ENCODE results near the gene MRPS10.

Gene MRPS10

DNA sequence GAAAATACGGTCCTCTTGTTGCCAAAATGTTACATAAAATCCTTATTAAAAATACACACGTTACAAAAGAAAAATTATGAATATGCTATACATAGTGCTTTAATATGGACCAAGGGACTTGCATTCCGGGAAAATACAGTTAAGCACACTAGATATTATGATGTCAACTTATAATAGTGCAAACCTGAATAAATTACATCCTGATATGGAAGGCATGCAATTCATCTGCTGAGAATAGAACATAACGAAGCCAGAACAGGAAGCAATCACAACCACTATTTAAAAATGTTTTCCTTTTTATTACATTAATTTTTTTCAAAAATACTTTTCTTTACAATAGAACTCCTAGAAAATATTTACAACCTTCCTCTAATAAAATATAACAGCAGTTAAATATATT, 7.8 kb upstream of the MRPS10 start:
- peak; percentile 41 for ATAC-seq
- TF ChIP-seq ZFP30 (CRISPR knock-in tag; IDR thresholded peaks at IDR 0.05) = no peak
- peak; percentile 62 for TF ChIP-seq ISL1 (CRISPR knock-in tag; IDR thresholded peaks at IDR 0.05)

DNA sequence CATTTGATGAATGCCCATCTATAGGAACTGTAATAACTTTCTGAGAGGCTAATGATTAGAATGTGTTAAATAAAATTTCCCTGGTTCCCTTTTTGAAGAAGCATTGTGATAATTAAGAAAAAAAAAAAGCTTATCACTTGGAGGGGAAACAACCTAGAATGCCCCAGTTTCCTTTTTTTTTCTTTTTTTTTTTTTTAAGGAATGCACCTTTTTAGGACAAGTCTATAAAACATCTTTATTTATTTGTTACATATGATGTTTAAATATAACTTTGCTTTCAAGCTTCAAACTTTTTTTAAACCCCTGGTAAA, 7.3 kb upstream of the MRPS10 start:
- no peak for ATAC-seq
- TF ChIP-seq ZFP3 (CRISPR knock-in tag; IDR thresholded peaks at IDR 0.05) = no peak
- TF ChIP-seq ESRRG (CRISPR knock-in tag; IDR thresholded peaks at IDR 0.05) = no peak
- no peak for TF ChIP-seq RARB (CRISPR knock-in tag; IDR thresholded peaks at IDR 0.05)
- TF ChIP-seq SNAI2 (CRISPR knock-in tag; IDR thresholded peaks at IDR 0.05) = no peak
- no peak for TF ChIP-seq PPARA (CRISPR knock-in tag; IDR thresholded peaks at IDR 0.05; ENCODE audit: borderline replicate concordance)
- no peak for TF ChIP-seq ISL1 (CRISPR knock-in tag; IDR thresholded peaks at IDR 0.05)
- TF ChIP-seq CSDC2 (CRISPR knock-in tag; IDR thresholded peaks at IDR 0.05) = no peak
- no peak for TF ChIP-seq ARNTL (CRISPR knock-in tag; IDR thresholded peaks at IDR 0.05; ENCODE audit: borderline replicate concordance, low read depth)
- TF ChIP-seq ZNF8 (CRISPR knock-in tag; IDR thresholded peaks at IDR 0.05) = no peak
- no peak for TF ChIP-seq TCF4 (CRISPR knock-in tag; IDR thresholded peaks at IDR 0.05; ENCODE audit: borderline replicate concordance)
- TF ChIP-seq ZC3H10 (CRISPR knock-in tag; IDR thresholded peaks at IDR 0.05) = no peak
- TF ChIP-seq, protein P1, sequence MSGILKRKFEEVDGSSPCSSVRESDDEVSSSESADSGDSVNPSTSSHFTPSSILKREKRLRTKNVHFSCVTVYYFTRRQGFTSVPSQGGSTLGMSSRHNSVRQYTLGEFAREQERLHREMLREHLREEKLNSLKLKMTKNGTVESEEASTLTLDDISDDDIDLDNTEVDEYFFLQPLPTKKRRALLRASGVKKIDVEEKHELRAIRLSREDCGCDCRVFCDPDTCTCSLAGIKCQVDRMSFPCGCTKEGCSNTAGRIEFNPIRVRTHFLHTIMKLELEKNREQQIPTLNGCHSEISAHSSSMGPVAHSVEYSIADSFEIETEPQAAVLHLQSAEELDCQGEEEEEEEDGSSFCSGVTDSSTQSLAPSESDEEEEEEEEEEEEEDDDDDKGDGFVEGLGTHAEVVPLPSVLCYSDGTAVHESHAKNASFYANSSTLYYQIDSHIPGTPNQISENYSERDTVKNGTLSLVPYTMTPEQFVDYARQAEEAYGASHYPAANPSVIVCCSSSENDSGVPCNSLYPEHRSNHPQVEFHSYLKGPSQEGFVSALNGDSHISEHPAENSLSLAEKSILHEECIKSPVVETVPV (CRISPR knock-in tag; IDR thresholded peaks at IDR 0.05) = no peak
- TF ChIP-seq, protein P2, sequence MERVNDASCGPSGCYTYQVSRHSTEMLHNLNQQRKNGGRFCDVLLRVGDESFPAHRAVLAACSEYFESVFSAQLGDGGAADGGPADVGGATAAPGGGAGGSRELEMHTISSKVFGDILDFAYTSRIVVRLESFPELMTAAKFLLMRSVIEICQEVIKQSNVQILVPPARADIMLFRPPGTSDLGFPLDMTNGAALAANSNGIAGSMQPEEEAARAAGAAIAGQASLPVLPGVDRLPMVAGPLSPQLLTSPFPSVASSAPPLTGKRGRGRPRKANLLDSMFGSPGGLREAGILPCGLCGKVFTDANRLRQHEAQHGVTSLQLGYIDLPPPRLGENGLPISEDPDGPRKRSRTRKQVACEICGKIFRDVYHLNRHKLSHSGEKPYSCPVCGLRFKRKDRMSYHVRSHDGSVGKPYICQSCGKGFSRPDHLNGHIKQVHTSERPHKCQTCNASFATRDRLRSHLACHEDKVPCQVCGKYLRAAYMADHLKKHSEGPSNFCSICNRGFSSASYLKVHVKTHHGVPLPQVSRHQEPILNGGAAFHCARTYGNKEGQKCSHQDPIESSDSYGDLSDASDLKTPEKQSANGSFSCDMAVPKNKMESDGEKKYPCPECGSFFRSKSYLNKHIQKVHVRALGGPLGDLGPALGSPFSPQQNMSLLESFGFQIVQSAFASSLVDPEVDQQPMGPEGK (CRISPR knock-in tag; IDR thresholded peaks at IDR 0.05; ENCODE audit: borderline replicate concordance) = no peak

DNA sequence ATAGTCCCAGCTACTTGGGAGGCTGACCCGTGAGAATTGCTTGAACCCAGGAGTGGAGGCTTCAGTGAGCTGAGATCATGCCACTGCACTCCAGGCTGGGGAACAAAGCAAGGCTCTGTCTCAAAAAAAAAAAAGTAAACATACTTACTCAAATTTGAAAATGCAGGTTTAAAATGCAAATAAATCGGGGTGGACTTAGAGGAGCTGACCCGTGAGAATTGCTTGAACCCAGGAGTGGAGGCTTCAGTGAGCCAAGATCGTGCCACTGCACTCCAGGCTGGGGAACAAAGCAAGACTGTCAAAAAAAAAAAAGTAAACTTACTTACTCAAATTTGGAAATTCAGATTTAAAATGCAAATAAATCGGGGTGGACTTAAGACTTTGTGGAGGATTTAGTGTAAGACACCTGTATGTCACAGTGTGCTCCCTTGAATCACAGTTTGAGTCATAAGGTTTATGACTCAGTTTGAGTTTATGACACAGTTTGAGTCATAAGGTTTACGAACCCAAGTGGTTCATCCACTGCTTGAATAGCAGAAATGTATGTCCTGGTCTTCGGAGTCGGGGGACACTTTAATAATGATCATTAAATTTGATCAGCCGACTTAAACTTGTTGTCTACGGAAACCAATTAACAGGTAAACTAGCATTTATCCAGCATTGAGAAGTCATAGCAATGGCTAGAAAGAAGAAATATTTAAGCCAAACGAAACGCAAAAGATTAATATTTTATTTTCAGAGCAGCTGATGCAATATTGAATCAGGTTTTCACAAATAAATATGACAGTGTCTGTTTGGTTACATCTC, 6.8 kb upstream of the MRPS10 start:
- ATAC-seq = peak; percentile 26; the same call in 1 of the 3 replicates
- no peak for TF ChIP-seq RARB (CRISPR knock-in tag; IDR thresholded peaks at IDR 0.05)
- TF ChIP-seq ZC3H10 (CRISPR knock-in tag; IDR thresholded peaks at IDR 0.05) = no peak
- no peak for TF ChIP-seq ZNF565 (CRISPR knock-in tag; conservative IDR thresholded peaks at IDR 0.05; ENCODE audit: low read depth)
- TF ChIP-seq, protein P2 (CRISPR knock-in tag; IDR thresholded peaks at IDR 0.05; ENCODE audit: borderline replicate concordance) = no peak

DNA sequence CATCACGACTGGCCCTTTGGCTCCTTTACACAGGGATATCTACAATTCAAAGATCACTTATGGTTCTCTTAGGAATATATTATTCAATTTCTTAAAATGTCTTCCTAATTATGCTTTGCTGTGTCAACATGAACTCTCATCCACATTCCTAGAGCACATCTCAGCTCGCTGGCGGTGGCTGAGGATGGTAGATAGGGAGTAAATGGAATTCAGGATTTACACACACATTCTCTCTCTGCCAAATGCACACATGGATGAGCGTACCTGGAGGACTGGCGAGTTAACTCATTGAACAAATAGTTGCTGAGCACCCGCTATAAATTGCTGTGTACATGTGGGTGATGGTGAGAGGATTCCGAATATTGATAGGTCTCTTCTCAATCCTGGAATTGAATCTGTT, 4.8 kb upstream of the MRPS10 start:
- ATAC-seq = no peak
- TF ChIP-seq SNAI2 (CRISPR knock-in tag; IDR thresholded peaks at IDR 0.05) (no peak), PPARA (CRISPR knock-in tag; IDR thresholded peaks at IDR 0.05; ENCODE audit: borderline replicate concordance) (no peak), ISL1 (CRISPR knock-in tag; IDR thresholded peaks at IDR 0.05) (no peak), RARB (CRISPR knock-in tag; IDR thresholded peaks at IDR 0.05) (no peak), ZFP3 (CRISPR knock-in tag; IDR thresholded peaks at IDR 0.05) (no peak), OSR1 (CRISPR knock-in tag; IDR thresholded peaks at IDR 0.05) (no peak), BACH2 (CRISPR knock-in tag; IDR thresholded peaks at IDR 0.05; ENCODE audit: borderline replicate concordance) (no peak), ESRRG (CRISPR knock-in tag; IDR thresholded peaks at IDR 0.05) (no peak)
- TF ChIP-seq, protein P3, sequence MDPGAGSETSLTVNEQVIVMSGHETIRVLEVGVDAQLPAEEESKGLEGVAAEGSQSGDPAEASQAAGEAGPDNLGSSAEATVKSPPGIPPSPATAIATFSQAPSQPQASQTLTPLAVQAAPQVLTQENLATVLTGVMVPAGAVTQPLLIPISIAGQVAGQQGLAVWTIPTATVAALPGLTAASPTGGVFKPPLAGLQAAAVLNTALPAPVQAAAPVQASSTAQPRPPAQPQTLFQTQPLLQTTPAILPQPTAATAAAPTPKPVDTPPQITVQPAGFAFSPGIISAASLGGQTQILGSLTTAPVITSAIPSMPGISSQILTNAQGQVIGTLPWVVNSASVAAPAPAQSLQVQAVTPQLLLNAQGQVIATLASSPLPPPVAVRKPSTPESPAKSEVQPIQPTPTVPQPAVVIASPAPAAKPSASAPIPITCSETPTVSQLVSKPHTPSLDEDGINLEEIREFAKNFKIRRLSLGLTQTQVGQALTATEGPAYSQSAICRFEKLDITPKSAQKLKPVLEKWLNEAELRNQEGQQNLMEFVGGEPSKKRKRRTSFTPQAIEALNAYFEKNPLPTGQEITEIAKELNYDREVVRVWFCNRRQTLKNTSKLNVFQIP (CRISPR knock-in tag; IDR thresholded peaks at IDR 0.05; ENCODE audit: borderline replicate concordance, low read depth) = no peak
- TF ChIP-seq, protein P1 (CRISPR knock-in tag; IDR thresholded peaks at IDR 0.05) = no peak
- TF ChIP-seq, protein P4, sequence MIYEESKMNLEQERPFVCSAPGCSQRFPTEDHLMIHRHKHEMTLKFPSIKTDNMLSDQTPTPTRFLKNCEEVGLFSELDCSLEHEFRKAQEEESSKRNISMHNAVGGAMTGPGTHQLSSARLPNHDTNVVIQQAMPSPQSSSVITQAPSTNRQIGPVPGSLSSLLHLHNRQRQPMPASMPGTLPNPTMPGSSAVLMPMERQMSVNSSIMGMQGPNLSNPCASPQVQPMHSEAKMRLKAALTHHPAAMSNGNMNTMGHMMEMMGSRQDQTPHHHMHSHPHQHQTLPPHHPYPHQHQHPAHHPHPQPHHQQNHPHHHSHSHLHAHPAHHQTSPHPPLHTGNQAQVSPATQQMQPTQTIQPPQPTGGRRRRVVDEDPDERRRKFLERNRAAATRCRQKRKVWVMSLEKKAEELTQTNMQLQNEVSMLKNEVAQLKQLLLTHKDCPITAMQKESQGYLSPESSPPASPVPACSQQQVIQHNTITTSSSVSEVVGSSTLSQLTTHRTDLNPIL (CRISPR knock-in tag; IDR thresholded peaks at IDR 0.05; ENCODE audit: low read depth) = no peak
- TF ChIP-seq, protein P2 (CRISPR knock-in tag; IDR thresholded peaks at IDR 0.05; ENCODE audit: borderline replicate concordance) = no peak
- TF ChIP-seq, protein P5, sequence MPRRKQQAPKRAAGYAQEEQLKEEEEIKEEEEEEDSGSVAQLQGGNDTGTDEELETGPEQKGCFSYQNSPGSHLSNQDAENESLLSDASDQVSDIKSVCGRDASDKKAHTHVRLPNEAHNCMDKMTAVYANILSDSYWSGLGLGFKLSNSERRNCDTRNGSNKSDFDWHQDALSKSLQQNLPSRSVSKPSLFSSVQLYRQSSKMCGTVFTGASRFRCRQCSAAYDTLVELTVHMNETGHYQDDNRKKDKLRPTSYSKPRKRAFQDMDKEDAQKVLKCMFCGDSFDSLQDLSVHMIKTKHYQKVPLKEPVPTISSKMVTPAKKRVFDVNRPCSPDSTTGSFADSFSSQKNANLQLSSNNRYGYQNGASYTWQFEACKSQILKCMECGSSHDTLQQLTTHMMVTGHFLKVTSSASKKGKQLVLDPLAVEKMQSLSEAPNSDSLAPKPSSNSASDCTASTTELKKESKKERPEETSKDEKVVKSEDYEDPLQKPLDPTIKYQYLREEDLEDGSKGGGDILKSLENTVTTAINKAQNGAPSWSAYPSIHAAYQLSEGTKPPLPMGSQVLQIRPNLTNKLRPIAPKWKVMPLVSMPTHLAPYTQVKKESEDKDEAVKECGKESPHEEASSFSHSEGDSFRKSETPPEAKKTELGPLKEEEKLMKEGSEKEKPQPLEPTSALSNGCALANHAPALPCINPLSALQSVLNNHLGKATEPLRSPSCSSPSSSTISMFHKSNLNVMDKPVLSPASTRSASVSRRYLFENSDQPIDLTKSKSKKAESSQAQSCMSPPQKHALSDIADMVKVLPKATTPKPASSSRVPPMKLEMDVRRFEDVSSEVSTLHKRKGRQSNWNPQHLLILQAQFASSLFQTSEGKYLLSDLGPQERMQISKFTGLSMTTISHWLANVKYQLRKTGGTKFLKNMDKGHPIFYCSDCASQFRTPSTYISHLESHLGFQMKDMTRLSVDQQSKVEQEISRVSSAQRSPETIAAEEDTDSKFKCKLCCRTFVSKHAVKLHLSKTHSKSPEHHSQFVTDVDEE (CRISPR knock-in tag; IDR thresholded peaks at IDR 0.05) = no peak

All from SK-N-SH treated with all-trans-retinoic acid at 6 μM for 48 hours (cell line).